ENCODE measurements around the gene GADL1. TPM values are rescaled to one million over a fixed set of nuclear protein-coding genes. Genes with fewer than 3 reads are reported as not detected.

Gene GADL1
- total RNA-seq, 2 experiments from 2014 or later = not detected

DNA sequence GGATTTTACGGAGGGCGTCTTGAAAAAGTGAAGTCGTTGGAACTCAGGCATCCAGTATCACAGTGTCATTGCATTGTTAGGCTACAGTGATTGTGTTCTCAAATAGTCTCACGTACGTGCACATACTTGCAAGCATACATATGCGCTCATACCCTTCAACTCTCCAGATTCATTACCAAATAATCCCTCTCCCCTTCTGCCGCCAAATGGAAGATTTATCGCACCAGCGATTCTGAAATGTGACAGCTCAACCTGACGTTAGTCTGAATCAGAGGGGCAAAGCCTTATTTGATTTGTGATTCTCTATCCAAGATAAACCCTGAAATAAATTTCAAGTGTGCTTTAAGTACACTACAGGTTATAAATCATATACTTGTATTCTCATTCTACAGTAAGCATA is 119.4 kb downstream of the GADL1 start:
- no peaks in the 10 kb centered on the region for H3K36me3 Mint-ChIP-seq (ENCODE audit: low read depth)
- H3K9me3 Mint-ChIP-seq = no peaks in the 10 kb centered on the region
- ChIA-PET CTCF (no interaction called here), POLR2A (no interaction called here)
- TF ChIP-seq, protein P1, sequence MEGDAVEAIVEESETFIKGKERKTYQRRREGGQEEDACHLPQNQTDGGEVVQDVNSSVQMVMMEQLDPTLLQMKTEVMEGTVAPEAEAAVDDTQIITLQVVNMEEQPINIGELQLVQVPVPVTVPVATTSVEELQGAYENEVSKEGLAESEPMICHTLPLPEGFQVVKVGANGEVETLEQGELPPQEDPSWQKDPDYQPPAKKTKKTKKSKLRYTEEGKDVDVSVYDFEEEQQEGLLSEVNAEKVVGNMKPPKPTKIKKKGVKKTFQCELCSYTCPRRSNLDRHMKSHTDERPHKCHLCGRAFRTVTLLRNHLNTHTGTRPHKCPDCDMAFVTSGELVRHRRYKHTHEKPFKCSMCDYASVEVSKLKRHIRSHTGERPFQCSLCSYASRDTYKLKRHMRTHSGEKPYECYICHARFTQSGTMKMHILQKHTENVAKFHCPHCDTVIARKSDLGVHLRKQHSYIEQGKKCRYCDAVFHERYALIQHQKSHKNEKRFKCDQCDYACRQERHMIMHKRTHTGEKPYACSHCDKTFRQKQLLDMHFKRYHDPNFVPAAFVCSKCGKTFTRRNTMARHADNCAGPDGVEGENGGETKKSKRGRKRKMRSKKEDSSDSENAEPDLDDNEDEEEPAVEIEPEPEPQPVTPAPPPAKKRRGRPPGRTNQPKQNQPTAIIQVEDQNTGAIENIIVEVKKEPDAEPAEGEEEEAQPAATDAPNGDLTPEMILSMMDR (IDR thresholded peaks at IDR 0.05) = no peak
- H3K4me1 Mint-ChIP-seq (ENCODE audit: low read depth) = no peaks in the 10 kb centered on the region
- no peak for DNase-seq
- H3K4me3 Mint-ChIP-seq = no peak overlapping the region
- no peak overlapping the region for H3K27ac Mint-ChIP-seq
- ATAC-seq = no peak
- intact Hi-C loops (cut with micrococcal nuclease) = no loop called here
- H3K27me3 Mint-ChIP-seq = peaks cover 6% of the 10 kb centered on the region

DNA sequence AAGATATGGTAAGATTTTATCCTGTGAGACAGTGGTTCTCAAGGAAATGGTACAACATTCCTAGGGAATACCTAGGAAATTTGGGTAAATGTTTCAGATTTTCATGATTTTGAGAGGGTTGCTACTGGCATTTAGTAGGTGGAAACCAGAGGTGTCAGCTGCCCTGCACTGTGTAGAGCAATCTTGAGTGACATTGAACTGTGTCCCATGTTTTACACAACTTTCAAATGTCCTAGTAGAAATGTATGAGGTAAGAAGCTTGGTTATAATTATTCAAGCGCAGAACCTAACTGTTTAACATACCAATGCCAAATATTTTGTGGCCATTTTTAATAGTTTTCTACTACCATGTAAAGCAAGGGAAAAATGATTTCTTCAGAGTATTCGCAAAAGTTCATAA is 120.4 kb downstream of the GADL1 start:
- TF ChIP-seq, protein P1 (IDR thresholded peaks at IDR 0.05) = no peak
- Mint-ChIP-seq H3K36me3 (ENCODE audit: low read depth) (no peaks in the 10 kb centered on the region), H3K27ac (no peak overlapping the region), H3K4me3 (no peak overlapping the region), H3K4me1 (ENCODE audit: low read depth) (no peaks in the 10 kb centered on the region), H3K9me3 (no peaks in the 10 kb centered on the region), H3K27me3 (peaks cover 2% of the 10 kb centered on the region)
- DNase-seq (no peak), ATAC-seq (no peak)
- intact Hi-C loops (cut with micrococcal nuclease) = no loop called here
- POLR2A ChIA-PET = no interaction called here
- CTCF ChIA-PET = interaction anchor here (1.0 to 1.2 kb wide), 4 partner anchors 9 to 358 kb away, joined by 3 to 4 read pairs (median 4); no protein-coding TSS in a partner anchor

- no peaks in the 10 kb centered on the region for H3K36me3 Mint-ChIP-seq (ENCODE audit: low read depth)
- ChIA-PET POLR2A (no interaction called here), CTCF (interaction anchor here (0.6 to 4.5 kb wide), 13 partner anchors 10 to 758 kb away, joined by 3 to 27 read pairs (median 4); no protein-coding TSS in a partner anchor)
- H3K4me3 Mint-ChIP-seq = no peak overlapping the region
- no peak overlapping the region for H3K27ac Mint-ChIP-seq
- H3K27me3 Mint-ChIP-seq = peaks cover 2% of the 10 kb centered on the region
- TF ChIP-seq, protein P1 (IDR thresholded peaks at IDR 0.05) = no peak
- no peak for DNase-seq
- no peak for ATAC-seq
- no peaks in the 10 kb centered on the region for H3K9me3 Mint-ChIP-seq
- intact Hi-C loops (cut with micrococcal nuclease) = no loop called here
- peaks cover 3% of the 10 kb centered on the region for H3K4me1 Mint-ChIP-seq (ENCODE audit: low read depth)
These were observed 124.1 kb downstream of the GADL1 start for GRCh38 chr3:30770387-30770786.

DNA sequence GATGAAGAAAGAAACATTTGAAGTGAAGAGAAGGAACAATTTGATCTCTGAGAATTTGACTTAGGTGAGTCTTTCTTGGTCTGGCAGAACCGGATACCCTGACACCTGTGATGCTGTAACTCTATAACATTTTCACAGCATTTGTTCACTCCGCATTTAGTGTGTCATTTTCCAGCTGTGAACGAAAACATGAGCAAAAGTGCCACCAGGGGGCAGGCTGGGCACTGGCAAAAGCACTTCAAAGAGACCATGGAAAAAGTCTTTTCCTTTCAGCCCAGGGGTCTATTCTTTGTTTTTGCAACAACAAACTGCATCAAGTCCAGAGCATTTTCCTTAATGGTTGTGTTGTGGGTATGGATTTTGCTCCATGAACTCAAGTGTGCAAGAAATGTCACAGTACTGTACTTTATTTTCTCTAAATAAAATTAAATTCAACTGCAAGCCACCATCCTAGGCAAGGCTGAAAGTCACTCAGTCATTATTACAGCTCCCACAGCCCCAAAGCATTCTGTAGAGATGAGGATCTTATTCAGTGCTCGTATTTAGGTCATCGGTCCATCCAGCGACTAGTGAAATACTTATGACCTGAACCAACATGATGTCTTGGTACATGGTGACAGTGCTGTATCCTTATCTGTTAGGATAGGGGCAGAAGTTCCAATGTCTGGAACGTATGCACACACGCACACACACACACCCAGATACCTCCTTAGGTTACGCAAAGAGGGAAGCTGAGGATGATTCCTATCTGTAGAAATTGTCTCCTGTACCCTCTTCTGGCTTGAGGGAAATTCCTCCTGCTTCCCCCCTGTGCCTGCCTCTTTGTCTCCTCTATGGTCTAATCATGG is 125.5 kb downstream of the GADL1 start:
- peak; percentile 89 for DNase-seq
- intact Hi-C loops (cut with micrococcal nuclease) = loop anchor here (5.0 kb wide), 1 partner anchor 363 kb away; no protein-coding TSS in a partner anchor

More for the DNA sequence above, 125.5 kb downstream of the GADL1 start:
- Mint-ChIP-seq H3K36me3 (ENCODE audit: low read depth) (no peaks in the 10 kb centered on the region), H3K9me3 (no peaks in the 10 kb centered on the region), H3K27ac (no peak overlapping the region), H3K4me1 (ENCODE audit: low read depth) (peaks cover 3% of the 10 kb centered on the region), H3K4me3 (no peak overlapping the region), H3K27me3 (peaks cover 2% of the 10 kb centered on the region)
- ATAC-seq = peak; percentile 39
- POLR2A ChIA-PET = no interaction called here
- CTCF ChIA-PET = interaction anchor here (0.6 to 4.5 kb wide), 23 partner anchors 9 to 764 kb away, joined by 3 to 27 read pairs (median 3); partner anchors contain the start of gene STT3B
- TF ChIP-seq, protein P1 (IDR thresholded peaks at IDR 0.05) = peak; percentile 75
